ENCODE data around the gene DUSP9.
"Not testable (repeated sequence)": the region's sequence is repeated elsewhere in the genome, so short reads cannot be mapped to it uniquely, and the experiment has no call there.

The DUSP9 gene

GRCh38 chrX:153674219-153674851, 27.3 kb downstream of the DUSP9 start:
- DNase-seq: no peak

GRCh38 chrX:153681175-153681574, 34.2 kb downstream of the DUSP9 start:
- no peak for DNase-seq

GRCh38 chrX:153683486-153683885, 36.5 kb downstream of the DUSP9 start:
- not testable (repeated sequence) for DNase-seq

GRCh38 chrX:153684467-153685155, 37.6 kb downstream of the DUSP9 start:
- DNase-seq: no peak

GRCh38 chrX:153685156-153685536, 38.1 kb downstream of the DUSP9 start:
- no peak for DNase-seq

- DNase-seq: no peak
Observed at GRCh38 chrX:153685751-153686696, 39.0 kb downstream of the DUSP9 start.

- DNase-seq: no peak
Observed at GRCh38 chrX:153686711-153687110, 39.7 kb downstream of the DUSP9 start.

GRCh38 chrX:153687121-153688039, 40.4 kb downstream of the DUSP9 start, which contains the start of gene SLC6A8:
SLC6A8 (plus strand) TSS chrX:153687926; CDS start chrX:153688575, 649 bp downstream.
- no peak for DNase-seq

GRCh38 chrX:153688071-153688470, 41.1 kb downstream of the DUSP9 start:
- no peak for DNase-seq

GRCh38 chrX:153688506-153688905, 41.5 kb downstream of the DUSP9 start:
- DNase-seq: no peak

GRCh38 chrX:153688911-153689590, 42.0 kb downstream of the DUSP9 start:
- no peak for DNase-seq

- no peak for DNase-seq
Observed at GRCh38 chrX:153689654-153690465, 42.9 kb downstream of the DUSP9 start.

GRCh38 chrX:153690466-153690865, 43.5 kb downstream of the DUSP9 start:
- DNase-seq: no peak

- not testable (repeated sequence) for DNase-seq
Observed at GRCh38 chrX:153691032-153691827, 44.2 kb downstream of the DUSP9 start.

- no peak for DNase-seq
Observed at GRCh38 chrX:153692003-153692402, 45.0 kb downstream of the DUSP9 start.

- no peak for DNase-seq
Observed at GRCh38 chrX:153692611-153693156, 45.7 kb downstream of the DUSP9 start.

- DNase-seq: no peak
Observed at GRCh38 chrX:153693216-153694086, 46.4 kb downstream of the DUSP9 start.

GRCh38 chrX:153694256-153694655, 47.3 kb downstream of the DUSP9 start:
- DNase-seq: not testable (repeated sequence)

Measured in NCI-H1694 (cell line).